HG03064 (cell line): Measurements from ENCODE around the gene COPS3.

Source experiments
- ATAC-seq: cut with Tn5 transposase; IDR thresholded peaks from one replicate; pipeline ENCODE4 v1.9.1; 2021; ENCODE audit warnings: low read depth; ENCODE audit not compliant: unreplicated experiment

COPS3 gene

DNA sequence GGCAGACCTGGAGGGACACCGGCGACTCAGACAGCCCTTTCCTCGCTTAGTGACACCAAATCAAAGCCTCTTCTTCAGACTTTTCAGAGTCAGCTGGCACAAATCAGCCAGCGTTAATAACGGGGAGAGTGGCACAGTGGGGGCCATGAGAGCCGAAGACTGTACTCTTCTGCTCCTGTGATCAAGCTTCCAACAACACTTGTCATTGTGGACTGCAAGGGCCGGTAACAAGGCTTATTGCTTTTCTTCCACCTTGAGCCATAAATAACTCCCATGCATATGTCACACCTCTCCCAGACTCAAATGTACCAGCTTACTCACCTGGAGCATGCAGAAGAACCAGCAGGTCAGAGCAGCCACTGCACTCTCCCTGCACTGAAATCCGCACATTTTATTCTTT lies 56.9 kb downstream of the COPS3 start:
- no peak for ATAC-seq

DNA sequence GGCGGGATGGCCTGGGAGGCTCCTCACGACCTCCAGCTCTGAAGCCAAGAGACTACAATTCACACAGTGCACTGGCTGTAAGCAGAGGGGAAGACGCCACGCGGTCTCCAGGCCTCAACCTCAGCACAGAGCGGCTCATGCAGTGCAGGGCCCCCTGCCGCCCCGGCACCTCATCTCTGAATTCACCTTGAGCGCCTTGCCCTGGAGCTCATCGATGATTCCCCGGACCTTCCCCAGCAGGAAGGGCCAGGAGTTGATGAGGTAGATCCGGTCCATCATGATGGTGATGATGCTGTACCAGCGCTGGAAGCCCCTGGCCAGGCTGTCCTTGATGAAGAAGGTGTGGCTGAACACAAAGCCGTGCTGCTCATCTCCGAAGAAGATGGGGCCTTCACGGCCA lies 57.3 kb downstream of the COPS3 start:
- ATAC-seq: no peak

DNA sequence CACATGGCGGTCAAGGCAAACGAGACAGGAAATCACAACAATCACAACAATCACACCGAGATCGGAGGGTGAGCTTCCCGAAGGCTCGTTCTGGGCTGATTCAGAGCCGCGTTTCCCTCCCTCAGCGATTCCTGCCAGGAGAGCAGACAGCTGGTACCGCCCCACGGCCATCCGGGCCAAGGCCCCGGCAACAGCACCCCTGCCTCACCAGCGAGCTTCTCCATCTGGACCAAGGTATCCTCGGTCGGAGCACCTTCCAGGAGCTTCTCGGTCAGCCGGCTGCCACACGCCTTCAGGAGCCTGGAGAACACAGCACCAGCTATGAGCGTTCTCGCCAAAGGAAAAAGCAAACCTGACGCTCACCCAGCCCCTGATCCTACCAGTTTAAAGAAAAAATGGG lies 59.7 kb downstream of the COPS3 start:
- no peak for ATAC-seq

DNA sequence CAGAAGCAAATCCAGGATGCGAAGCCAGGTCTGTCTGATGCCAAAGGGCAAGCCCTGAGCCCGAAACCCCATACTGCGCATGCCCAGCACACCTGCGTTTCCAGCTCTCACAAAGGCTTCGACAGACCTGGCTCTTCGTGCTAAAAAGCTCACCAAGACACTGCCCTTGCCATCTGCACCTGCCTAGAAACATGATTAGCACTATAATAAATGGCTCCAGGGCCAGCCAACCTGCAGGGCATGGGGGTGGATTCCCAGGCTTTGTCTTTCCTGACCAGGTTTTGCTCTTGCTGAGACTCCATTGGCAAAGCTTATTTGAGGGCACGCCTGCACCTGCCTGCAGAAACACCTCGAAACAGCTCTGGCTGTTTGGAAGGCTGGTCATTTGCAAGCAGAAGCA lies 60.5 kb downstream of the COPS3 start:
- ATAC-seq: no peak

DNA sequence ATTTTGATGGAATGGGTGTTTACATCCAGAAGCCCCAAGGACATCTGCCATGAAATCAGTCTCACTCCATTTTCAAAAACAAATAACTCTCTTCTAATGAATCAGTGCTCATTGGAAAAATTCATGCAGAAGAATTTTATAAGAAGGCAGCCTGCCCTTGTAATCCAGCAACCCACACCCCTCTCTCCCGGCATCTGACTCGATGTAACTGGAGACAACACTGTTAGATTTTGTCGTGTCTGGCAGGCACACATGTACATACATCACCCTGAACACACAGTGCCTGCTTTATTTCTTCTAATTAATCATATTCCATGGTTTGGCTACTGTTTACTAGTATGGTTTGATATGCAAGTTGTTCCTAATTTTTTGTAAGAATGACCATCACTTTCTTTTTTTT lies 63.1 kb downstream of the COPS3 start:
- no peak for ATAC-seq

DNA sequence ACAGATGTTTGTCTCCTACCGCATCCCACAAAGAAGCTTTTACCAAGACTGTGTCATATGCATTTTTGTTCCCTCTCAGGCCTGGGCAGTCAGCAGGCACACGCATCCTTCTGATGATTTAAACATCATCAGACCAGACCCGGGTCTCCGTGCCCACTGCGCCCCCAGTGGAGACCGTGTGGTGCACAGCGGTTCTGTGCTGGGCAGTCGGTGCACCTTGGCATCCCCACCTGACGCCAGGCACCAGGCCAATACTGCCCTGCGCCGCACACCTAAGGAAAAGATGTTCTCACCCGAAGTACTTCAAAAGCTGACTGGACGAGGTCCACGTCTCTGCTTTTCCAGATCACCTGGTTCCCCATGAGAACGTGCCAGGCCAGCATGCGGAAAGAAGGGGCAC lies 64.3 kb downstream of the COPS3 start:
- no peak for ATAC-seq

DNA sequence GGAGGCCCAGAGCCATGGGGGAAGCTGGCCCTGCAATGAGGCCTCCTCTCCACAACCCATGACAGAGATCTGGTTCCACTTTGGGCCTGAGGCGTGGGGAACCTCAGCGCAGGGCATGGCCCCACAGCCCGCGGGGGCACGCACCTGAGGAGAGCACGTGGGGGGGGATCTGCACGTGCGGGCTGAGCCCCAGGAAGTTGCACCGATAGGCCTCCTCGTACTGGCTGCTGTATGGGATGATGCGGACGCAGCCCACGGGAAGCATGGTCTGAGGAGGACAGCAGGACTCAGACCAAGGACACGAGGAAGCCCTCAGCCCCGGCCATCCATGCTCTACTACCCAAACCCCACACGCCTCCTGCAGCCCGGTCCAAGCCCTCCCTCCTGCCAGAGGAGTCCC lies 64.8 kb downstream of the COPS3 start:
- ATAC-seq: no peak

DNA sequence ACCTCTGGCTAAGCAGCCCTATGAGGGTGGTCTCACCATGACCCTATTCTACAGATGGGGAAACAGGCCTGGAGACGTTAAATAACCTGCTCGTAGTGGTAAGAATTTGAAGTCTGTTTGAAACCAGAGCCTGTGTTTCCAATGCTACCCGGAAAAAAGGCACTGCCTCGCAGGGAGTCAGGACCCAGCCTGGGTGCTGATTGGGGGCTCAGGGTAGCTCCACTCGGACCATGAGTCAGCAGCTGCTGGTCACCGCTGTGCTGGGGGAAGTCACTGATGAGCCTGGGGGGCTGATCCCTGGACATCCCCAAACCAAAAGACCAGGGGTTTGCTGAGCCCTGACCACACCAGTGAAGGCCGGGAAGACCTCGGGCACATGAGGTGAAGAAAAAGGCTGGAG lies 65.5 kb downstream of the COPS3 start:
- no peak for ATAC-seq

DNA sequence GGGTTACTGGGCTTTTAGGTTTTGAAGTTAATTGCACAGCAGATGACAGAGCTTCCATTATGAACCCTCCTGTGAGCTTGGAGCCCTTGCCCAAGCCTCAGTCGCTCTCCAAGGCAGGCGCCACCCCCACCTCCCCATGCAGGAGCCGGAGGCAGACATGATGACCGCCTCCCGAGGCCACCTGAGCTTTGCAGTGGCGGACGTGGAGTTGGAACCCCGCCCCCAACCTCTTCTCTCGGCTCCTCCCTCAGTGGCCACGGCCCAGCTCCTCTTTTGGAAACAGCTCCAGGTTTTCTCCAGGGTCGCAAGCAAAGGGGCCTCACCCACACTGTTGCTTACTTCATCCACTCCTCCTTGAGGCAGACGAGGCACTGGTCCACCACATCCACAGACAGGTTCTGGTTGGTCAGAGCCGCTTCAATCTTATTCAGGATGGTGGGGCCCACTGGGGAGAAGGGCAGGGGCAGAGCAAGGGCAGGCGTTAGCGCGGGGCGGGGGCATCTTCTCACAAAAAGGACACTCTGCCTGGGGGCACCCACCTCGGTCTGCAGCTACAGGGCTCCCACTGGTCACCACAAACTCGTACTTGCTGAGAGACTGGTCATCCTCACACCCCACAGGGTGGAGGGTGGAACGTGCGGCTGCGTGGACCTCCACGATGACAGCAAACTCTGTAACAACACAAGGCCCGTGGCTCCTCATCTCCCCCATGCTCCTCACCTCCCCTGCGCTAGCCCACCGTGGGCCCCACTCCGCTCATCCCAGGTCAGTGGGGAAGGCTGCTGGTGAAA lies 66.2 kb downstream of the COPS3 start:
- ATAC-seq: no peak

DNA sequence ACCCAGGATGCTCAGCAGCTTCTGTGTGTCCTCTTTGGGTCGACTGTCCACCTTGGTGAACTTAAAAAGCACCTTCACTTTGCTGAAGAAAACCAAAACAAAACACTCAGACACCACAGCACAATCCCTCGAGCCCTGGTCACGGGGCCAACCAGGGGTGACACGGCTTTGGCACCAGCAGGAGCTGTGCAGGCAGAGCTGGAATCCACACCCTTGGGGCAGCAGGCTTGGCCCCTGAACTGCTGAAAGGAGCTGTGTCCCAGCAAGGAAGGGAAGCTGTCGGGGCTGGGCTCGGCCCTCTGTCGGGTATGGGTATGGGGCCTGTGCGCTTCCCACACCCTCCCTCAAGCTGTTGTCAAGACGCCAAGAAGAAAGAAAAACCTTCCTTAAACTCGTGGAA lies 67.3 kb downstream of the COPS3 start:
- no peak for ATAC-seq

DNA sequence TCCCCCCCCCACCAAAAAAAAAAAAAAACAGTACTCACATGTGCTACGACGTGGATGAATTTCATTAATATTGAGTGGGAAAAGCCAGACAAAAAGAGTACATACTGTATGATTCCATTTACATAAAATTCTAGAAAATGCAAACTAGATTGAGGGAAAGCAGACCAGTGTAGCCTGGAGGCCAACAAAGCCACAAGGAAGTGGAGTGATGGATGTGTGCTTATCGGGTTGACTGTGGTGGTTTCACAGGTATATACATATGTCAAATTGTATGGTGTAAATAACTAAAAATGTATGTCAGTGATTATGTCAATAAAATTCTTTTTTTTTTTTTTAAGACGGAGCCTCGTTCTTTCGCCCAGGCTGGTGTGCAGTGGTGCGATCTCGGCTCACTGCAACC lies 73.0 kb downstream of the COPS3 start:
- ATAC-seq: no peak

DNA sequence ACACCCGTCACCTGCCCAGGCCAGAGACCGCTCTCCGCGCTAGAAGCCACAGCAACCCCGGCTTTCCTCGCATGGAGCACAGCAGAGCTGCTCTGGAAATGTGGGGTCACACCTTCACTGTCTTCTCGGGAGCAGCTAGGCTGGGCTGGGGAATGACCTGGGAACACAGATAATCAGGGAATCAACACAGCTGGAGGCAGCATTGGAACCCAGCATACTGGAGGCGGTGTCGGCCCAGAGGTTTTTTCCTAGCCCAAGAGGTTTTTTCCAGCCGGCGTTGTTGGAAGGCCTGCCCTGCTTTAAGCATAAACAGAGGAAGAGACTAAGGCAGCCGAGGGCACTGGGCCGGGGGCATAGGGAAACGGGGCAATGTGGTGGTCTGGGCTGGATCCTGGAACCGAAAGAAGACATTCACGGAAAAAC lies 74.1 kb downstream of the COPS3 start:
- ATAC-seq: no peak

DNA sequence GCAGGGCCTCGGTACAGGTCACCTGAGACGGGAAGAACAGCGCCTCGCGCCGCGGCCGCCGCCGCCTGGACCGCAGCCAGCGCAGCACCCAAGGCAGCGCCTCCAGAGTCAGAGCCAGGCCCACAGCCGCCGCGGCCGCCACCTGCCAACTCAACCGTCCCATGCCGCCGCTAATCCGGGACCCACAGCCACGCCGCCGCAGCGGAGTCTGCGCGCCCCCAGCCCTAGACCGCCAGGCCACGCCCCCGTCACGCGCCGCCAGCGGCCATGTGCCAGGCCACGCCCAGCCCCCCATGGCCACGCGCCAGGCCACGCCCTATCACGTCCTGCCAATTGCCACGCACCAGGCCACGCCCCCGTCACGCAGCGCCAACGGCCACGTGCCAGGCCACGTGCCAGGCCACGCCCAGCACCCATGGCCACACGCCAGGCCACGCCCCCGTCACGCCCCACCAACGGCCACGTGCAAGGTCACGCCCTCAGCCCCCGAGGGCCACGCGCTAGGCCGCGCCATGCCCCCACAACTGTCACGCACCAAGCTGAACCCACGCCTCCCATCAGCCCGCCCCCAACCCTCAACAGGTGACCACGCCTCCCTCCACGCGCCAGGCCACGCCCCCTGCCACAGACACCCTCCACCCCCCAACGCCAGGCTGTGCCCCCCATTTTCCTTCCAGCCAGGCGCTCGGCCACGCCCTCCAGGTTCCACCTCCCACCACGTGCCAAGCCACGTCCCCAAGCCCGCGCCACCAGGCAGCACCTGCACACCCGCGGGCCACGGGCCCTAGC lies 74.7 kb downstream of the COPS3 start, which contains the start of gene PLD6:
PLD6 (minus strand) TSS at position 210 of the 789 bp plus-strand sequence; CDS start at position 163, 47 bp downstream.
- no peak for ATAC-seq

DNA sequence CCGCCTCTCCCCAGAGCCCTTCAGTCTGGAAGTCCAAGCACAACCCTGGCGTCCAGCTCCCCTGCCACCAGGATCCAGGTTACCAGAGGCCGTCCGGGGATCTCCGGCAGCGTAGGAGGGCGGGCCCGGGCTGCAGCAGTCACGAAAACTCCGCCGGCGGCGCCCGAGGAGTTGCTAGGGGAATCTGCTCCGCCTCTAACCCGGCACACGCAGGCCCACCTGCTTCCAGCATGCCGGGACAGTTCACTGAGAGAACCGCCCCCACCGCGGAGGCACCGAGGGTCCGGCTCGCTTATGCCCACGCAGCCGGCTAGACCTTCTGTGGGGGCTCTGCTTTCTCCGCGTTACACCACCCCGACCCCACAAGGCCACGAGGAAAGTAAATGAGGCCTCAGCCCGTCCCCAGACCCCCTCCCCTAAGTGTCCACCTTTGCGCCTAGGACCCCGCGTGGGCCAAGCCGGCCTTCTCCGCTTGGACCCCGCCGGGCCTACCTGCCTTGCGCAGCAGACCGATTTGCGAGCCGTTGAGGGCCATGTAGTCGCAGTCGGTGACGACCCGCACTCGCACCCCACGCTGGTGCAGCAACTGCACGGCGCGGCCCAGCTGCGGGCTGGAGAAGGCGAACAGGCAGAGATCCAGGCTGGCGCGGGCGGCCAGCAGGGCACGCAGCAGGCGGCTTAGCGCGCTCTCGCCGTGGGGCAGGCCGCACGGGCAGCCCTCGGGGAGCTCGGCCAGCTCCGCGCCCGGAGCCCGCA lies 75.5 kb downstream of the COPS3 start:
- ATAC-seq: no peak

DNA sequence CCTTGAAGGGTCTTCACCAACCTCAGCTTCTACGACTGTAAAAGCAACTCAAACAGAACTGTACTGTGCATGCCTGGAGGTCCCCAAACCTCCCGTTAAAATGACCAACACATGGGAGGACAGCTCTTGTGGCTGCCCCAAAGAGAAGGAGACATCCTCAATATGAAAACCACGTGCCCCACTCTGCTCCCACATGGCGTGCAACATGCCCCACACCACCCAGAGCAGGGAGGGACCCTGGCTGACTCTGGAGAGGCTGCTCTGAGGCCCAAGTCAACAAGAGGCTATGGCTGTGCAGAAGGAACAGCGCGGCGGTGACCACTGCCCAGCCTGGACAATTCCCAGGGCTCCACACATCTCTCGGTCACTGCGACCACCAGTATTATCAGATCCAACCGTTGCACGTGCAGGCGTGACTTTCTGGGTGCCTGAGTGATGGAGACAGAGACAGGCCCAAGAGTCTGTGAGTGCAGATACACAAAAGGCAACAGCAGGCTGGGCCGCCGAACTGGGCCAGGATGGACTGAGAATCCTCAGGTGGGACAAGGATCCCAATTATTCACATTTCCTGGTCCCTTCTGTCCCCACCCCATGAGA lies 76.3 kb downstream of the COPS3 start:
- ATAC-seq: no peak

DNA sequence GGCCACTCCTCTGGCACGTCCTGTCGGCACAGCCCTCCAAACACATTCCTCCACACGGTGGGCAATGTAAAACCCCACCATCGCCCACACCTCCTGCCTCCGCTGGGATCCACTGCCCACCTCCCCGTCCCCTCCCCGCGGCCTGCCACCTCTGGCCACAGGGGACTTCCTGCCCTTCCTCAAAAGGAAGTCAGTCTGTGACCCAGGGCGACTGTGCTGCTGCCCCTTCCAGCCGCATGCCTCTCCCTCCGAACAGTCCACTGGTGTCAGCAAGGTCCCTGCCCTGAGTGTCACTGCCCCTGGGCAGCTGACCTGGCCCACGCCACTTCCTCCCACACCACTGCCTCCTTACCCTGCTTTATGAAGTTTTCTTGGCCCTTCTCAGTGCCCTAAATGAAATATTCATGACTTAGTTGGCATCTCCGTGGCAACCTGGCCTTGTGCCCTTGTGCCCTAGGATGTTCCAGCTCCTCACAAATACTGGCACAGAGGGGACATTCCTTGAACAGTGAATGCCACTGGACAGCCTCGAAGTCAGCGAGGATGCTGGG lies 76.9 kb downstream of the COPS3 start:
- no peak for ATAC-seq

DNA sequence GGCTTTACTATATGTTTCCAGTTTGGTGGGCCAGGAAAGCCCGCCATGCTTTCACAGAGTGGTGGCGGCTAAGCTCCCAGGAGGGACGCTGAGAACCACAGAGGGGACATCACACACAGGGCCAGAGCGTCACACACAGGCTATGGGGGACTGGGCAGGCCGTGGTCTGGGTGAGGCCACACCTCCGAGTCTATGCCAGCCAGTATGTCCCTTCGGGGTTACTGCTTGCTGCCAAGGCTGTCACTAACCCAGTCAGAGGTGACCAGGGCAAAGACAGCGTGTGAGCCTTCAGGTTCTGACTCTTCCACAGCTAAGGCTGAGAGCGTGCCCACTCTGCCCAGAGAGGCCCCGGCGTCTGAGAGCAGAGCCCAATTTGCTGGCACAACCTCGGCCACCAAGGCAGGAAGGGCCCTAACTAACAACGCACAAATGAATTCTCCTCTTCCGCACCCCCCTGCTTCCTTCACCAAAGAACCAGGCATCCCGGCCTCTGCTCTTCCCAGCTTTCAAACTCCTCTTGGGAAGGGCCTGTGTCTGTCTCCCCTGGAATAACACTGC lies 77.8 kb downstream of the COPS3 start:
- no peak for ATAC-seq

DNA sequence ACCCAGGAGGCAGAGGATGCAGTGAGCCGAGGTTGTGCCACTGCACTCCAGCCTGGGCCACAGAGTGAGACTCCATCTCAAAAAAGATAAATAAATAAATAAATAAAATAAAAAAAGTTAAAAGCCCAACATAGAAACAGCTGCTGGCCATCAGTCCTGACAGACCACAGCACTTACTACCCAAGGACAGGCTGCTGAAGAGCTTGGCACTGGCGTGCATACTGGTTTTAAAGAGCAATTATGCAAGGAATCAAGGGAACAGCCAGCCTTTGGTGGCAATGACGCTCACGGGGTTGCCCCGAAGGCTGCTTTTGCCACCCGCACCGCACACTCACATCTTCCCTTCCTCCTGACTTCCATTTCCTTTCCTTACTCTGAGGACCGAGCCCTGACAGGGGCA lies 79.1 kb downstream of the COPS3 start:
- ATAC-seq: no peak

DNA sequence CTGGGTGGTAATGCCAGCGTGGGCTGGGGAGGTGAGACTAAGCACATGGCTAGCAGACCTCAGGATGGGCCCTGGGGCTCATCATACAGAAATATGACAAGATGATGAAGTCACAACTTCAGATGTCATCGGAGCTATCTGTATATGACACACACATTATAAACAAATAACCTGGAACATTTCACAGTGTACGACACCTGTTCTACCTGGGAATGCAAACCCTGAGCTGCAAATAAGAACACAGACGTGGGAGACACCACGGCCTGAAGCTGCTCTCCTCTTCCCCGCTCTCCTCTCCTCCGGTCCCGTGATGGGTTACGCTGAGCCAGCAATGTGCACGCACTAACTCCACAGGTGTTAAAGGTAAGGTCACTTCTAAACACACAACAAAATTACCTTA lies 79.8 kb downstream of the COPS3 start:
- no peak for ATAC-seq

DNA sequence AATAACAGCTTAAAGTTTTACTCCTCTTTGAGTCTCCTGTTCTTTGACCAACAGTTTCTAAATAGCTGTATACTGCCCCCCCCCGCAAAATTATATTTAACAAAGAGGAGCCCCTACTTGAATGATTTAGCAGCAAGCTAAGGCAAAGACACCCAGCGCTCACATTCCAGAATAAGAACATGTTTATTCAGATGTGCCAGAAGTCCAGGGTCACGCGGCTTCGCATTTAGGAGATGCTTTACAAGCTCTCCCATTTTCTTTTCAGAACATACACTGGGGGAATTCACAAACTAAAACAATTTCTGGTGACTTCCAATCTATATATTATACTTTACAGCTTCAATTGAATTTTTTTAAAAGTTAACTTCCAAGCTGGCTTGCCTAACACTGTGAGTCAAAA lies 80.2 kb downstream of the COPS3 start:
- no peak for ATAC-seq
